Adipose tissue (tissue), 3 donors: Measurements from ENCODE around the gene CHST11. TPM values are rescaled to one million over a fixed set of nuclear protein-coding genes. Genes with fewer than 3 reads are reported as not detected.

ENCODE experiments used
- H3K27ac ChIP-seq: one replicate; pipeline ENCODE4 v1.5.1; 2013; ENCODE audit warnings: low read depth, low read length
- WGBS, 3 donors: extraction: QIAGEN DNeasy Blood & Tissue Kit; methylation state at CpG; one replicate each; pipeline ENCODE4 v1.1.7; 2013; 5-methylcytosine and 5-hydroxymethylcytosine counted together
- polyA plus RNA-seq, 3 donors: library from polyadenylated mRNA; stranded (reverse); fragments of 200-250 nt; gene quantifications; one replicate each; pipeline ENCODE4 v1.2.3, GENCODE V29; 2013
- donor health status: healthy with polysubstance abuse.
- donor health status: Bipolar disorder and iron deficiency.
- donor health status: healthy.

CHST11 gene
- polyA plus RNA-seq, 3 donors = 2.0 to 6.6 (median 3.6) TPM

DNA sequence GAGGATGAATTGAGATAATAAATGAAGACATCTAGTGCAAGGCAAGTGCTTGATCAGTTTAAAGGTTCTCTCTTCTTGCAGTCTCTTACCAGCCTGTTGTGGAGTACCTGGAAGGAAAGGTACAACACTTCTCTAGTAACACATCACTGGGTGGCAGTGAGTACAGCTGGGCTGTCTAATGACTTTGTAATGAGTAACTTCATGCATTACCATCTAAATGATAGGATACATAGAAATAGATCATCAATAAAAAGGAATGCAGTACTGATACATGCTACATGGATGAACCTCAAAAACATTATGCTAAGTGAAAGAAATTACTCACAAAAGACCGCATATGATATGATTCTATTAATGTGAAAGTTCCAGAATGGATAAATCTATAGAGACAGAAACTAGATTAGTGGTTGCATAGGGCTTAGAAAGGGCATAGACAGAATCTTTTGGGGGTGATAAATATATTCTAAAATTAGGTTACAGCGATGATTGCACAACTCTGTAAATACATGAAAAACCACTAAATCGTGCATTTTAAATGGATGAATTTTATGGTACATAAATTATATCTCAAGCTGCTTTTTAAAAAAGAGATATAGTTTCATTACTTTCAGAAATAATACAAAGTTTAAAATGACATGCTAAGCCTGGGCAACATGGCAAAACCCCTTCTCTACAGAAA is 224.4 kb downstream of the CHST11 start:
- WGBS, 3 donors = 48 to 94% (median 63%) methylated on average over 3 of the region's 3 CpGs
- no peak overlapping the region for H3K27ac ChIP-seq

DNA sequence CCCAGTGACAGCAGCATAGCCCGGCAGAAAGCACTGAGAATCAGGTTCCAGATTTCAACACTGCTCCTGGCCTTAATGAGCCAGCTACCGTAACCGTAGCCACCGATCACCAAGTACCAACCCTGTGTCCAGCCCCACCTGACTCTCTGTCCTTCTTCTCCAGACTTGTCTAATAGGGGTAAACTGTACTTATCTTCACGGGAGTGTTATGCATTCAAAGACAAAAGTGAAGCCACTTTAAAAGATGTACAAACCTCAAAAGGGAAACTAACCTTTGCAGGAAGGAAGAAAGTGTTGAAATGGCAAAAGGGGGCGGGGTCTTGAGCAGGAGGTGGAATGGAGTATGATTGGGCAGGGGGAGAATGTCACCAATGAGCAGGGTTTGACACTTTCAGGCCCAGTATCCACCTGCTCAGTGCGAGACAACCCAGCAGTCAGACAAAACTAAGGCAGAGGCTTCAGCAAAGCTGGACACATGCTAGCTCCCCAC is 226.1 kb downstream of the CHST11 start:
- 50 to 86% (median 58%) methylated on average over 7 of the region's 7 CpGs for WGBS, 3 donors
- no peak overlapping the region for H3K27ac ChIP-seq

DNA sequence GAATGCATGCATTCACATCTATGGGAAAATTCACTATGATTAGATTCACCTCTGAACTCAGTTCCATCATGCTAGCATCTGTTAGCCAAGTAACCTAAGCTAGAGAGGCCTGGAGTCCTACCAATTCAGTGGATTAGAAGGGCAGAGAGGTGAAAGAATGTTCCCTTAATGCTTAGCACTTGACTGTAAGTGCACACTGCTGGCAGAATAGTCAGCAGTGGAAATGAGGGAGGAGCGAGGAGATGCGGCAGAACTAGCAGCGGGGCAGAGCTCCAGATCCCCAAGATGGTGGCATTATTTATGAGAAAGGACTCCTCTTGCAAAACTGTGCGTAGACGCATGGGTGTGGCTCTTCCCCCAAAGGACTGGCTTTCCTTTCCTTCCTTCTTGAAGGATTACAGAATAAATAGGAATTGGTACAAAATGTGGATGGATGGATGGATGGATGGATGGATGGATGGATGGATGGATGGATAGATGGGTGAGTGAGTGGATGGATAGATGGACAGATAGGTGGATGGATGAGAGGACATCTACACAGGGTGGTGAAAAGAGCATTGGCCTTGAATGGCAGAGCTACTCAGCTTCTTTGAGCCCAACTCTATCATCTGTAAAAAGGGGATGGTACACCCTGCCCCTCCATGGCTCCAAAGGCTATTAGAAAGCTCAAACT is 227.2 kb downstream of the CHST11 start:
- 64 to 92% (median 69%) methylated on average over 5 of the region's 5 CpGs for WGBS, 3 donors

DNA sequence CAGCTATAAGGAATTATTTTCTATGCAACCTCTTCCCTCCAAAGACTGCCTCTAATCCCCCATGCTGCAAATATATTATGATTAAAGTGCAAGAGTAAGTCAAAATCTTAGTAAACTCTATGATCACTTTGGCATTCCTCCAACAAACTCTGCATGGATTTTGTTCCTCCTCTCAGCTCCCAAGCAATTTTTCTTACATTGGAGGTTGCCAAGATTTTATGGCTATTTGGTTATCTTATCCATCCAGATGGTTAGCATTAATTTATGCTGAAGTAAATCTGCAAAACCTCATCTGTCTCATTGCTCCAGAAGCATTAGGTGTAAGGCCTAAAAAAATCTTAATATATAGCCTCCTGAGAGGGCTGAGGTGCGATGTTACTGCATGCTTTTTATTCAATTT is 228.1 kb downstream of the CHST11 start:
- H3K27ac ChIP-seq = no peak overlapping the region
- 57 to 90% (median 63%) methylated on average over 1 of the region's 1 CpG for WGBS, 3 donors

More for the DNA sequence above, 227.2 kb downstream of the CHST11 start:
- no peak overlapping the region for H3K27ac ChIP-seq

DNA sequence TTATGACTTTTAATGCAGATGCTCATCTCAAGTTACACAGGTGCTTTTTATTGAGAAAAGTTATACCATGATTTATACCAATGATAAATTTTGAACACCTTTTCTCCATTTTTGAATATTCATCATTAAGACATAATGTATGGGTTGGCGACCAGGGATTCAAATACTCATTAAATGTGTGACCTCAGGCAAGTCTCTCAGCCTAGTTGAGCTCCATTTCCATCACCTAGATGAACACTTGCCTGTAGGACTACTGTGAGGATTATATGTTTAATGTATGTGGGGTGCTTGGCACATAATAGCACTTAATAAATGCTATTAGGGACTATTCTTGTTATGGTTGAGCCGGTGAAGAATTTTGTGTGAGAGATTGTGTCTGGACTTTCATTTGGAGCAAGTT is 228.6 kb downstream of the CHST11 start:
- WGBS, 3 donors = 84 to 93% (median 92%) methylated on average over 2 of the region's 2 CpGs
- no peak overlapping the region for H3K27ac ChIP-seq

DNA sequence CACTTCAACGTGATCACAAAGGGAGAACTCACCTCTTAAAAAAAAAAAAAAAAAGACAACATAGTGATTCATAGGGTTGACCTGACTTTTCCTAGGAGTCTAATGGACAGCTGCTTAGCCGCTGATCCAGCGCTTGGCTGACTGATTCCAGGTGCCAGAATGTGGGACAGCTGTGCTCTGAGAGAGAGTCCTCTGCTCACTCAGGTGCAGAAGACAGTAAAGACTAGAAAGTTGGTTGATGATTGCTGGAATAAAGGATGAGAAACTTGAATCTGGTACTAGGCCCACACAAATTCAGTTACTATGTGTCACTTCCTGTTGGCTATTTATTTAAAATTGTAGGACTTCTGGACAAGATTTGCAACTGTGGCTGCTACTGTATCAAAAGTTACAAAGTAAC is 229.4 kb downstream of the CHST11 start:
- H3K27ac ChIP-seq = no peak overlapping the region
- WGBS, 3 donors = 57 to 93% (median 75%) methylated on average over 3 of the region's 3 CpGs

DNA sequence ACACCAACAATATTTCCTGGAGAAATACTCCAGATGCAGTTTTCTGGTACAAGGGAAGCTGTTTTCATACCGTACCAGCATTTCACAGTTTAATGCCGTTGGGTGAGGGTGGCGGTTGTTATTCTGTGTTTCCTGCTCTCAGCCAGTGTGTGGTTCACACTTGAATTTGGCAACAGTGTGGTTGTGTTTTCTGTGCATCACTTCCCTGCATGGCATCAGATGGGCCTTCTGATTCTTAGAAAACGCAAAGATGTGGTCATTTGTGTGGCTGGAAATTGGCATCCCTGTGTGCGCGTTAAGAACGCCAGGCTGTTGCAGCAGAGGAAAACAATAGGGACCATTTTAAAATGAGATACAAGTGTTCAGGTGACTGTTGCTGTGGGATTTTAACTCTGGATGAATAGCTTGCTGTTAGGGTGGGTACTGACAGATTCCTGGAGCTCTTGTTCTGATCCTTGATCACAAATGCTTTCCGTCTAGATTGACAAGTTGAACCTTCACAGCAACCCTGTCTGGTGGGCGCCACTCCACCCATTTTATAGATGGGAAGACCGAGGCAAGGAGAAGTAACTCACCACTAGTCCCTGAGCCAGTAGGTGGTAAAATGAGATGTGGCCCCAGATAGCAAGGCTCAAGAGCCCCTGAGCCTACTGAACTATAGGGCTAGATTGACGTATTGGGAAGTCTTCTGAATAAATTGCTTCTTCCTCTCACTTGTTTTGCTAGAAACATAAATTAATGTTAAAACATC is 231.2 kb downstream of the CHST11 start:
- WGBS, 3 donors = 65 to 87% (median 70%) methylated on average over 11 of the region's 11 CpGs
- no peak overlapping the region for H3K27ac ChIP-seq

DNA sequence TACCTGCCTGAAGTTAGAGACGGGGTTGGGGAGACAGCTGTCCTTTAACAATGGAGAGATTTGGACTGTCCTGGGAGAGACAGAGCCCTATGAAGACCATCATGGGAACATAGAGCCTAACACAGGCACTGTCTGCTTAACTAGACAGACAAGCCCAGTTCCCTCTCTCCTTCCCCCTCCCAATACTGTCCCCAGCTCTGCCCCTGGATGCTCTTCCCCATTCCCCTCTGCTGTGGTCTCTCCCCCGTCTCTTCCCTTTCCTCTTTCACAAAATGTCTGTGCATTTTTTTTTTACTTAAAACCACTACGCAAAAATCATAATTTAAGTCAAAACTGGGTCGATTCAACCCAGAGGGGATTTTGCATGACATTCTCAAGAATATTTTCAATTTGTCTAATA is 232.9 kb downstream of the CHST11 start:
- no peak overlapping the region for H3K27ac ChIP-seq
- 55 to 87% (median 75%) methylated on average over 4 of the region's 4 CpGs for WGBS, 3 donors

DNA sequence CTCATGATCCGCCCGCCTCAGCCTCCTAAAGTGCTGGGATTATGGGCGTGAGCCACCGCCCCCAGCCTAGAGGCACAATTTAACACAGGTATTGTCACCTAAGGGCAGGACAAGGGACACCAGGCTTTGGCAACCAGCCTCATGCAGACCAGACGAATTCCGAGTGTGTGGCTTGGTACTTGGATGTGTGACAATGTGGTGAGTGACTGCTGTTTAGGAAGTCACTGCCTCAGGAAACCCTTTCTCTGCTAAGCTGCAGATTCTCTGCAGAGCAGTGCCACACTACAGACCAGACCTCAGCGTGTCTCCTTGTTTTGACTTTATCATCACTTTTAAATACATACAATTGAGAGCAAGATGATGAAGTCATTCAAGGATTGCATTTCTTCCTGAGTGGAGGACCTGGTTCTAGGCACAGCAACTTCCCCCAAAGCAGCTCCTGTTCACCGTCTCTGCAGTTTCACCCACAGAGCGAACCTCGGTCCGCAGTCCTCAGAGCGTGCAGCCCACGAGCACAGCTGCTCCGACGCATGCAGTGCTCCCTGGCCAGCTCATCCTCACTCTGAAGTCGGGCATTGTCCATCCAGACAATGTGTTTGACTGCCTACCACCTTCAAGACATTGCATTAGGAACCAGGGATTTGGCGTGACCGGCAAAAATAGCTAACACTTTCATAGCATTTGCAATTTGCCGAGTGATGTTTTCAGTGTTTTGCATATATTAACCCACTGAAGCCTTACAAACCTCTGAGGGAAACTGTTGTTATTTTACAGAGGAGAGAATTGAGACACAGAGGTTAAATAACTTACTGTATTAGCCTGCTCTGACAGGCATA is 235.2 kb downstream of the CHST11 start:
- WGBS, 3 donors = 71 to 92% (median 76%) methylated on average over 19 of the region's 19 CpGs

DNA sequence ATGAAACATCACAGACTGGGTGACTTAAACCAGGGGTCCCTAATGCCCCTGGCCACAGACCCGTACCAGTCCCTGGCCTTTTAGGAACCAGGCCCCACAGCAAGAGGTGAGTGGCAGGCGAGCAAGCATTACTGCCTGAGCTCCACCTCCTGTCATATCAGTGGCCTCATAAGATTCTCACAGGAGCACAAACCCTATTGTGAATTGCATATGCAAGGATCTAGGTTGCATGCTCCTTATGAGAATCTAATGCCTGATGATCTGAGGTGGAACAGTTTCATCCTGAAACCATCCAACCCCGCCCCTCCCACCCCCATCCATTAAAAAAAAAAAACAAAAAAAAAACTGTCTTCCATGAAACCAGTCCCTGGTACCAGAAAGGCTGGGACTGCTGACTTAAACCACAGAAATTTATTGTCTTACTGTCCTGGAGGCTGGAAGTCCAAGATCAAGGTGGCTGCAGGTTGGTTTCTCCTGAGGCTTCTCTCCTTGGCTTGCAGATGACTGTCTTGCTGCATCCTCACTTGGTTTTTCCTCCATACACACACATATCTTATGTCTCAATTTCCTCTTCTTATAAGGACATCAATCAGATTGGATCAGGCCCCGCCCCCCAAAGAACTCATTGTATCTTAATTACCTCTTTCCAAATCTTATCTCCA is 235.9 kb downstream of the CHST11 start:
- no peak overlapping the region for H3K27ac ChIP-seq
- 72 to 99% (median 84%) methylated on average over 4 of the region's 4 CpGs for WGBS, 3 donors

More for the DNA sequence above, 235.2 kb downstream of the CHST11 start:
- no peak overlapping the region for H3K27ac ChIP-seq

DNA sequence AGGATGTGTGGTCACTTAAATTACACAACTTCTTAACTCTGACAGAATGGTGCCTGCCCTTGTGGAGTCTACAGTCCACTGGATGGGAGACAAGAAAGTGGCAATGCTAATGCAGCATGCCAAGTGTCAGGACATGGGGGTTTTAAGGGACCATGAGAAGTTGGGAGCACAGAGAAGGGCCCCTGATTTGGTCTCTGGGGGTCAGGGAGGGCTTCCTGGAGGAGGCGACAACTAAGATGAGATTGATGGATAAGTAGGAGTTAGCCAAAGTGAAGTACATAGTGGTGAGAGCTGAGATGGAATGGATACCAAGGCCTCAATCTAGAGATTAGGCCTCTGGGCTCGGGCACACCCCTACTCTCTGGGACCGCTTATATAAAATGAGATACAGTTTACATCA is 236.7 kb downstream of the CHST11 start:
- H3K27ac ChIP-seq = no peak overlapping the region
- 97 to 99% (median 98%) methylated on average over 3 of the region's 3 CpGs for WGBS, 3 donors

DNA sequence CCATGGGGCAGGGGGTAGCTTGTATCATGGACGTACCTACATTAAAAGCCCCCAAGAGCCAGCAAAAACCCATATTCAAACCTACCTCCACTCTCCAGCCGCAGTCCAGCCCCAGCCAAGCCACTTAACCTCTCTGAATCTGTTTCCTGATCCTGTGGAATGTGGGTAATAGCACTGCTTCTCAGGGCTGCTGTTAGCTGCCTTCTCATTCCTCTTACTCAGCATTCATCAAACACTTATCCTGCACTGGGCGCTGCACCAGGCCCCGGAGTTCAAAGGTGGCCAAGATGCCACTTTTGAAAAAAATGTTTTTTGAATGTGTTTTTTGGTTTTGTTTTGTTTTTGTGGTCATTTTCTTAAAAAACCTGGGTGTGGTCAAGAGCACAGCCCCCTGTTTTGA is 237.4 kb downstream of the CHST11 start:
- 80 to 93% (median 87%) methylated on average over 4 of the region's 4 CpGs for WGBS, 3 donors
- H3K27ac ChIP-seq = no peak overlapping the region

DNA sequence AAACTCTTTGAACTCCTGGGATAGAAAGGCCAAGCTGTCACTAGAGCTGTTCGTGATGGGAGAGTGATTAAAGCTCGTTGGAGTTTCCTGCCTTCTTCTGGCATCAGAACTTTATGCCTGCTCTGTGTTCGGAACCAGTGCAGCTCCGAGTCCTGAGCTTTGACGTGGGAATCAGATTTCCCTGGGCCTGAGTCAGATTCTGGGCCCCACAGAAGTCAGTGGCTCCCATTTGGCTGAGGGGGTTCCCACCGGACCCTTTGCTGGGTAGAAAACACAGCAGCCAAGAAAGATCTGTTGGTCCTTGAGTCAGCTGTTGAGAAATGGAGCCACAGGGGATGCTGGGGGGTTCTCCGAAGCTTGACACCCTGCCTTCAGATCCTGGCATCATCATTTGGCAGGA is 238.0 kb downstream of the CHST11 start:
- no peak overlapping the region for H3K27ac ChIP-seq
- 50 to 85% (median 75%) methylated on average over 7 of the region's 7 CpGs for WGBS, 3 donors

DNA sequence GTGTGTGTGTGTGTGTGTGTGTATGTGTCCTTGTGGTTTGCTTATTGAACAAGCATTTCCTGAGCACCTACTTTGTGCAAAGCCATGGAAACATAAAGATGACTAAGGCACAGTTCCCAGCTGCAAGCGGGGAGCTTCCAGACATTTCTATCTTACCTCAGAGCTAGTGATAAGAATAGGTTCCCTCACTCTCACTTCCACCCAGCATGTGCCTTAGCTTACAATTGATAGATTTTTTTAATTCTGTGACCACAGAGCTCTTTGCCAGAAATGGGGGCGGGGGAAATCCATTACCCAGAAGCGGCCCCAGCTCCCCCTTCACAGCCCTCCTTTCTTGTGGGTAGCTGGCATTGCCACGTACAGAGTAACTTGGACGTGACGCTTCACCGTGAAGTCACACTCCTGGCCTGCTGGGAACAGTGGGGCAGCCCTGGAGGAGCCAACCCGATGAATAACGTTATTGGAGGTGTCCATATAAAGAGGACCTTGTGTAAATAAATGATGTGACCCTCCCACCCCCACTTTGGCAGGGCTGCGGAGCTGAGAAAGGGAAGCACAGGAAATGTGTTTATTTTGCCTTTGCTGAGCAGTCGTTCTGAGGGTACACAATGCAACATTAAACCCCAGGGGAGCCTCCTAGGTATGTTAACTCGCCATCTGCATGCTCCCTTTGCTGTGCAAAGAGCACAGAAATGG is 238.9 kb downstream of the CHST11 start:
- no peak overlapping the region for H3K27ac ChIP-seq
- 25 to 71% (median 31%) methylated on average over 12 of the region's 12 CpGs for WGBS, 3 donors

DNA sequence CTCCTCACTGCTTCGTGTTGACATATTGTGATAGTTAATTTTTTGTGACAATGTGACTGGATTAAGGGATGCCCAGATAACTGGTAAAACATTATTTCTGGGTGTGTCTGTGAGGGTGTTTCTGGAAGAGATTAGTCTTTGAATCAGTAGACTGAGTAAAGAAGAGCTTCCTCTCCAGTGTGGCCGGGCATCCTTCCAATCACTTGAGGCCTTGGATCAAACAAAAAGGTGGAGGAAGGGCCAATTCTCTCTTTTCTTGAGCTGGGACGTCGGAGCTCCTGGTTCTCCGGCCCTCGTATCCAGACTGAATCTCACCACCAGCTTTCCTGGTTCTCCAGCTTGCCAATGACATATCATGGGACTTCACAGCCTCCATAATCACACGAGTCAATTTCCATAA is 240.4 kb downstream of the CHST11 start:
- H3K27ac ChIP-seq = no peak overlapping the region
- 93 to 95% (median 94%) methylated on average over 7 of the region's 7 CpGs for WGBS, 3 donors

DNA sequence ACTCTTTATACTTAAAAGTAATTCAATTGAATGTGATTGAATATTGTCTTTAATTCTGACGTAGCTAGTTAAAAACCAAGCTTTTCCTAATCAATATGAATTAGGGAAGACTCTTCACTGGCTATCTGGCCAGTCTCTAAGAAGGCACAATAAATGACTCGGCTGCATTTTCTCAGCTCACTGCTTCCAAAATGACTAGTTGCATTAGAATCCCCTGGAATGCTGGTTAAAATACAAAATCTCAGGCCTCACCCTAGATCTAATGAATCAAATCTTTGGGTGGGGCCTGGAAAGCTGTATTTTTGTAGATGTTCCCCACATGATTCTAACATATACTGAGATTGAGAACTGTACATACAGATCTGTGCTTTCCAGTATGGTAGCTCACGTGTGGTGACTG is 242.1 kb downstream of the CHST11 start:
- WGBS, 3 donors = 74 to 80% (median 79%) methylated on average over 3 of the region's 3 CpGs
- no peak overlapping the region for H3K27ac ChIP-seq

DNA sequence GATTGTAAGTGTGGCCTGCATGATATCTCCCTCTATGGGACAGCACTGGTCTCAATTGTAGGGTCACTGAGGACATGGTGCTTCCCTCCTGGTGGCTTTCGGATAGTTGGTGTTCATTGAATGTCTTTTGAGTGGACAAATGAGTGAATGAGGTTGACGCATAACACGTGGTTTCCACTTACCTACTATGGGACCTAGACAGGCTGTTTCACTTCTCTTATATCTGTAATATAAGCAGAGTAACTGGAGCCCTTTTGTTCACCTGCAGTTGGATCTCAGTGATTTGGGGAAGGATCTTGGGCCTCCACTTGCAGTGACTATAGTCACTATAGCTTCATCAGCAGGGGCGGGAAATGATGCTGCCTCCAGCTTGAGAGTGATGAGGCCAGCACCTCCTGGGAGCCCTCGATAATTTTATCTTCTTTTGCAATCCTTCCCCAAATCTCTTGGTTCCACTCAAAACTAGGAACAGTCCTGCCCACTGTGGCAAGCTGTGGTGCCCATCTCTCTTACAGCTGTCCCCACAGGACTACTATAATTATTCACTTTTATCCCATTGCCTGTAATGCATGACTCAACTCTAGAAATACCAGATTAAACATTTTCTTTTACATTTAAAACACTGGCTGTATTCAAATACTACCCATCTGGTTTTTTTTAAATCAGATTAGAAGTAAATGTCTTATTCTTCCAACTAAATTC is 242.9 kb downstream of the CHST11 start:
- no peak overlapping the region for H3K27ac ChIP-seq
- 69 to 93% (median 72%) methylated on average over 5 of the region's 5 CpGs for WGBS, 3 donors
